WTC11 (cell line): ENCODE measurements around the gene KHDC4. TPM values are rescaled to one million over a fixed set of nuclear protein-coding genes. Genes with fewer than 3 reads are reported as not detected.

Experiments
- ARID4B ChIP-seq: sonication (generic); formaldehyde crosslinking; IDR thresholded peaks from 2 replicates; pipeline ENCODE4 v1.8.0; 2023; ENCODE audit warnings: missing genetic modification reagents, mild to moderate bottlenecking, borderline replicate concordance
- CREM ChIP-seq: sonication (generic); formaldehyde crosslinking; IDR thresholded peaks from 2 replicates; pipeline ENCODE4 v1.8.1; 2022; ENCODE audit warnings: mild to moderate bottlenecking, missing genetic modification reagents, moderate library complexity
- CTCF ChIP-seq: fragments of 200-600 bp; IDR thresholded peaks from 2 replicates; pipeline ENCODE4 v1.8.0; 2022; ENCODE audit warnings: antibody characterized with exemption
- E2F1 ChIP-seq: sonication (generic); formaldehyde crosslinking; IDR thresholded peaks from 2 replicates; pipeline ENCODE4 v1.8.0; 2022; ENCODE audit warnings: mild to moderate bottlenecking, missing genetic modification reagents
- E2F5 ChIP-seq: sonication (generic); formaldehyde crosslinking; IDR thresholded peaks from 2 replicates; pipeline ENCODE4 v1.8.1; 2022; ENCODE audit warnings: mild to moderate bottlenecking, moderate library complexity, missing genetic modification reagents
- ERG ChIP-seq: fragments of 250-450 bp; sonication (Bioruptor Pico); IDR thresholded peaks from 2 replicates; pipeline ENCODE4 v1.8.0; 2021; ENCODE audit warnings: mild to moderate bottlenecking
- IRF1 ChIP-seq: sonication (generic); formaldehyde crosslinking; IDR thresholded peaks from 2 replicates; pipeline ENCODE4 v1.8.0; 2023; ENCODE audit warnings: missing genetic modification reagents
- NR3C1 ChIP-seq: sonication (generic); formaldehyde crosslinking; conservative IDR thresholded peaks from 2 replicates; pipeline ENCODE4 v1.8.1; 2023; ENCODE audit warnings: low read depth, mild to moderate bottlenecking, missing genetic modification reagents
- PREB ChIP-seq: sonication (generic); formaldehyde crosslinking; IDR thresholded peaks from 2 replicates; pipeline ENCODE4 v1.8.1; 2022; ENCODE audit warnings: mild to moderate bottlenecking, missing genetic modification reagents, moderate library complexity, borderline replicate concordance
- SP1 ChIP-seq: sonication (generic); formaldehyde crosslinking; conservative IDR thresholded peaks from 2 replicates; pipeline ENCODE4 v1.8.1; 2022; ENCODE audit warnings: missing genetic modification reagents
- TP53 ChIP-seq: sonication (generic); formaldehyde crosslinking; IDR thresholded peaks from 2 replicates; pipeline ENCODE4 v1.8.1; 2023; ENCODE audit warnings: mild to moderate bottlenecking, missing genetic modification reagents
- USF2 ChIP-seq: sonication (generic); formaldehyde crosslinking; IDR thresholded peaks from 2 replicates; pipeline ENCODE4 v1.8.1; 2023; ENCODE audit warnings: mild to moderate bottlenecking, missing genetic modification reagents, moderate library complexity
- ZNF219 ChIP-seq: sonication (generic); formaldehyde crosslinking; IDR thresholded peaks from 2 replicates; pipeline ENCODE4 v1.8.0; 2023; ENCODE audit warnings: missing genetic modification reagents, mild to moderate bottlenecking, borderline replicate concordance
- ZNF416 ChIP-seq: fragments of 250-450 bp; sonication (Bioruptor Pico); IDR thresholded peaks from 2 replicates; pipeline ENCODE4 v1.9.0; 2021; ENCODE audit warnings: mild to moderate bottlenecking, inconsistent platforms
- total RNA-seq: library from RNA; stranded (reverse); gene quantifications from 3 replicates; pipeline ENCODE4 v1.2.3, GENCODE V29; 2021

KHDC4 gene
- total RNA-seq, 1 experiment from 2014 or later, result 64.4 TPM

GRCh38 chr1:155979597-155980343 is 45.6 kb upstream of the KHDC4 start (continued):
- no peak for TF ChIP-seq SP1 (CRISPR knock-in tag)
- no peak for TF ChIP-seq NR3C1 (CRISPR knock-in tag)
- no peak for TF ChIP-seq CREM (CRISPR knock-in tag)
- no peak for TF ChIP-seq CTCF
- no peak for TF ChIP-seq ERG (CRISPR knock-in tag)
- TF ChIP-seq IRF1 (CRISPR knock-in tag), result no peak
- no peak for TF ChIP-seq ARID4B
- TF ChIP-seq USF2, result no peak
- TF ChIP-seq E2F5 (CRISPR knock-in tag), result no peak
- TF ChIP-seq ZNF416 (CRISPR knock-in tag), result no peak
- TF ChIP-seq TP53, result no peak
- no peak for TF ChIP-seq E2F1 (CRISPR knock-in tag)
- TF ChIP-seq PREB (CRISPR knock-in tag), result no peak
- no peak for TF ChIP-seq ZNF219 (CRISPR knock-in tag)
